T-helper 22 cell (primary cell): ENCODE results near the gene NDUFAF7.
"Not testable (repeated sequence)": the region's sequence is repeated elsewhere in the genome, so short reads cannot be mapped to it uniquely, and the experiment has no call there.

Experiments used
- DNase-seq: peaks from one replicate; pipeline ENCODE4 v3.0.0-alpha.2; 2020; ENCODE audit warnings: low read depth

Gene NDUFAF7, protein sequence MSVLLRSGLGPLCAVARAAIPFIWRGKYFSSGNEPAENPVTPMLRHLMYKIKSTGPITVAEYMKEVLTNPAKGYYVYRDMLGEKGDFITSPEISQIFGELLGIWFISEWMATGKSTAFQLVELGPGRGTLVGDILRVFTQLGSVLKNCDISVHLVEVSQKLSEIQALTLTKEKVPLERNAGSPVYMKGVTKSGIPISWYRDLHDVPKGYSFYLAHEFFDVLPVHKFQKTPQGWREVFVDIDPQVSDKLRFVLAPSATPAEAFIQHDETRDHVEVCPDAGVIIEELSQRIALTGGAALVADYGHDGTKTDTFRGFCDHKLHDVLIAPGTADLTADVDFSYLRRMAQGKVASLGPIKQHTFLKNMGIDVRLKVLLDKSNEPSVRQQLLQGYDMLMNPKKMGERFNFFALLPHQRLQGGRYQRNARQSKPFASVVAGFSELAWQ

DNA sequence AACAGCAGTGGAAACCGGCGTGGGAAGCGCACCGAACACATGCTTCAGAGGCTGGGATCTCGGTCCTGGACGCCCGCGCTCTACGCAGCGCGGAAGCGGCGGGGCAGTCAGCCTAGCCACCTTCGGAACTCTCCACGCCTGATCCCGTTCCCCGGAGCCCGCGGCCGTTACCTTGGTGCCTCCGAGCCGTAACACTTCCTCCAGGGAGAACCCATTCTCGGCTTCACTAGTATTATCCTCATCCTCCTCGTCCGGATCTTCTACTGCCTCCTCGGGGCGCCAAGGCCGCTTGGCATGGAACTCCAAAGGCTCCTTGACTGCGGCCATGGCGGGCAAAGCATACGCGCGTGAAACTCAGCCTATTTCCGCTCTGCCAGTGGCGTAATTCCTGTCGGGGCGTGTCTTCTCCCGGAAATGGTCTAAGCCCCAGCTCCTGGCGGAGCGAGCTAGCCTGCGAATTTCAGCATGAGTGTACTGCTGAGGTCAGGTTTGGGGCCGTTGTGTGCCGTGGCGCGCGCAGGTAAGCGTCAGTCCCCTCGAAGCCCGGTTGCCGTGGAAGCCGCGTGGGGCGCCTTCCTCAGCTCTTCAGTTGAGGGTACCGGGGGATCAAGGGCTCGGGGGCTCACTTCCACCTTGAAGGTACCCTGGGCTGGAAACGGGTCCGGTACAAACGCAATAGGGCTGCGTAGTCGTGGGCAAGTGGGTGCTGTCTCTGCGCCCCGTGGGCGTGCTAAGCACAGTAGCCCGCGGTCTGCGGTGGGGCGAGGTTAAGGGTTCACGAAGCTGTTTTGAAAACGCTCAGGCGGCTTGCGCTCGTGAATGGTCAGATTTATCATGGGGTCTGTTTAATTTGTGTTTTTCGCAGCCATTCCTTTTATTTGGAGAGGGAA, at the start of gene NDUFAF7, which contains the start of gene CEBPZ:
Gene NDUFAF7 (plus strand): TSS at position 418 of the 890 bp plus-strand sequence. CDS start 48 bp downstream, at position 466.
Gene CEBPZ (minus strand): TSS at position 356 of the 890 bp plus-strand sequence. CDS start 29 bp downstream, at position 327.
- DNase-seq: peak; percentile 83

DNA sequence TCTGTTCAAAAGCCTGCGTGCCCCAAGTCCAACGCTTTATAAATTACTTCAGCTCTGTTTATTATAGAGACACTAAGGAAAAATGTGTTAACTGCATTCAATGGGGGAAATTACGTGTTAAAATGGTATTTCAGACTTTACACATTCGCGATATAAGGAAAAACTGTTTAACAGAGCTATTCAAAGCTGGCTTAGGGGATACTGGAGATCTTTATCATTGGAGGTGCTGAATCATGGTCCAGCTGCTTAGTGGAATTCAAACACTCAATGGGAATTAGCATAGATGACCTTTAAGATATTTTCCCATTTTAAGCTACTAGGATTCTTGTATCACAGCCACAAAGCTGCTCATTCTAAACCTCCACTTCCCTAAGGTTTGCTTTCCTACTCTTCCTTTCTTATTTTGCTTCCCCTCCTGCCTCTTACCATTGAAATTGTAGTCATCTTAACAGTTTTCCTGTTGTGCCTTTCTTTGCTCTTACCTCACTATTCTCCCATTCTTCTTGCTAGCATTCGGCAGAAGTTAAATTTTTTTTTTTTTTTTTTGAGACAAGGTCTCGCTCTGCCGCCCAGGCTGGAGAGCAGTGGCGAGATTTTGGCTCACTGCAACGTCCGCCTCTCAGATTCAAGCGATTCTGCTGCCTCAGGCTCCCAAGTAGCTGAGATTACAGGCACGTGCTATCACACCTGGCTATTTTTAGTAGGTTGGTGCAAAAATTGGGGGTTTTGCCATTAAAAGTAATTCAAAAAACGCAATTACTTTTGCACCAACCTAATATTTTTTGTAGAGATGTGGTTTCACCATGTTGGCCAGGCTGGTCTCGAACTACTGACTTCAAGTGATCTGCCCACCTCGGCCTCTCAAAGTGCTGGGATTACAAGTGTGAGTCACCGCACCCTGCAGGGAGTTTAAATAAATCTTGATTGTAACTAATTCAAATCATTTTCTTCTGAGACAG, 49.5 kb upstream of the NDUFAF7 start:
- no peak for DNase-seq

DNA sequence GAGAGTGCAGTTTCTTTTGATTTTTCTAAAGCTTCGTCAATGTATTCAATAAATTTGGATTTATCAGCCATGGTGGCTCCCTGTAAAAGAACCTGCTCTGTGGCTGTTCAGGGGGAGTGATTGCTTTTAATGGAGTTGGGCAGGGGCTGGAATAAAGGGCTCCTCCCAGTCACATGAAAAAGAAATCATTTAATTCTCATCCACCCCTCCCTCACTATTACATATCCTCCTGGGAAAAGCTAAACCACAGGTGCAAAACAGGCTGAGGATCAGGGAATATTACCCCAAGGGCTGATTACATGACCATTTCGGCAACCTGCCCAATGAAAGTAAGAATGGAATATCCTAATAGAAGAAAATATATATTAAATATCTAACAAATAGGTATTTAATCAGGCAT, 42.9 kb upstream of the NDUFAF7 start, which contains the start of gene SULT6B1:
Gene SULT6B1 (minus strand): TSS at position 101 of the 400 bp plus-strand sequence. CDS start 30 bp downstream, at position 71.
- no peak for DNase-seq

DNA sequence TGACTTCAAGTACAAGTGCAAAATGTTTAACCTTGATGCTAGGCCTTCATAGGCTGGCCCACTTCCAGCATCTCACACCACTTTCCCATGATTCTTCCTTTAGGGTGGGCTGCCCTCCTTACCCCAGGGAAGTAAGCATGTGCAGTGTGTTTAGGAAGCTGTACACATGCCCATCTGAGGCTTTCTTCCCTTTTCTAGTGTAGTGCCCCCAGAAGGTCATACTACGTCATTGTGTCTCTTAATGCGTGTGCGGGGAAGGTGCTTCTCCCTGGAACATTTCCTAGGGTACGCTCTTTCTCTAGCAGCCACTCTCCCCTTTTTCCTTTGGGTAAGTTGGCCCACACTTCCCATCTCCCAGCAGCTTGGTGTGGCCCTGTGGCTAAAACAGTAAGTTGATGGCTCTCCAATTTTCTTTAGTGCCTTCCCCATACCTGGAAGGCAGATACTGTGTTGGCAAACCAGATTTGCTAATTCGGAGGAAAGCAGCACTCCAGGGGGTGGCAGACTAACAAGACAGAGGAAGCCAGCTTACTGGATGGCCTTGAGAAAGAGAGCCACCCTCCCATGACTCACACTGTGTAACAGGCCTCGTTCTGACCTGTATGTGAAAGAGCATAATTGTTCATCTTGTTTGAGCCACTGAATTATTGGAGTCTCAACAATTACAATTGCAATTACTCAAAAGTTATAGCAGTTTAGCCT, 41.9 kb upstream of the NDUFAF7 start:
- DNase-seq: no peak

DNA sequence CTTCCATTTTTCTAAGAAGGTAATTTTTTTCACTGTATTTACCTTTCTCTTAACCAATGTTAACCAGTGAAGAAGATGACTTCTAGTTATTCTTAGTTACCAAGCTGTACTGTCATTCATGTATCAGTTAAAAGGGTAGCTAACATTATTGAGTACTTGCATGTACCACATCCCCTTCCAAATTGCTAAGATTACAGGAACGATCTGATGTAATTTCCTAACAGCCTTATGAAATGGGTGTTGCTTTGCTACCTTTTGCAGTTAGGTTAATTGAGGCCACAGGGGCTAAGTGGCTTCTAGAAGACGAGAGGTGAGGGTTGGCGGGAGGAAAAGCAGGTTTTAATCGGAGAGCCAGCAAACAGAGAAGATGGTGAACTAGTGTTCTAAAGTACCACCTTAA, 41.2 kb upstream of the NDUFAF7 start:
- no peak for DNase-seq

DNA sequence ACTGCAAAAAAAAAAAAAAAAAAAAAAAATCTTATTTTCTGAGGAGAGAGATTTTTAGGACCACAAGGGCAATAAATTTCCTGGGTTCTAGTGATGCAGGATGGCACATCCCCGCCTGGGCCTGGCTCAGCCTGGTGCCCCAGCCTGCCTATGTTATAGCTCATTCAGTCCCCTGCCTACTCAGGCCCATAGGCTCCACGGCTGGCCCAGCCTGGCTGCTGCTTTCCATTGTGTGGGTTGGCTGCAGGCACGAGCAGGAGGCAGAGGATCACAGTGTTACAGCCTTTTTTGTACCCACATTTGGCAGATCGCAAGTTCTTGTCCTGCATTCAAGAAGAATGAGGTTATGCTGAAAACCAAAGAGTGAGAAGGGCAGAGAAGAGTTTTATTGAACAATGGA, 40.2 kb upstream of the NDUFAF7 start:
- no peak for DNase-seq

DNA sequence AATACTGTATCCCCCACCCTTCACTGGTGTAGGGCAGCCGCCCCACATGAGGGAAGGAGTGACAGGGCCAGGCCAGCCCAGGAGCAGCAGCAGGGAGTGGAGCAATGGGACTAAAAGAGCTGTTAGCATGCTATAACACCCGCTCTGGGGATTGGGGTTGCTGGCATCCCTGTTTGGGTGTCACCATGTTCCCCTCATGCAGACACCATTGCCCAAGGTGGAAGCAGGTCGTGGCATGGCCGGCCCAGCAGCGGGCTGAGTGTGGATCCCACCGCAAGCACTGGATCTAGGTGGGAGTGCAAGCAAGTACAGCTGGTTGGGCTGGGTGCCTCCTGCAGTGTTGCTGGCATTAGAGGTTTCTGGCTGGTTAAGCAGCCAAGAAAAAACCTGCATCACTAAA, 39.7 kb upstream of the NDUFAF7 start:
- no peak for DNase-seq

DNA sequence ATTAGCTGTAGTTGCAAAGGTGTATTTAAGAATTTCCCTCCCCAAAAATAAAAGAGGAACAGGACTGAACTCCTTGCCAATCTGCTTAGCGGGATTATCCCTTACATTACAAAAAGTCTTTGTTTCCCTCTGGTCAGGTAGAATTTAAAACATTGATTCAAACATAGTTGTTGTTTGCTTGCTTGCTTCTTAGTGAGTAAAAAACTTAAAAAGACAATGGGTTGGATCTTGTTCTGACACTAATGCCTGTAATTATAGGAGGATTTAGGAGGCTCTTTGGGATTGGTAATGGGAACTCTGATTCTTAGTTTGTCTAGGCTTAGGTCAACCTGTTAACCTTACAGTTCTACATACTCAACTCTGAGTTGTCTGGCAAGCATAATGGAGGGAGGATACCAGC, 38.9 kb upstream of the NDUFAF7 start:
- no peak for DNase-seq

DNA sequence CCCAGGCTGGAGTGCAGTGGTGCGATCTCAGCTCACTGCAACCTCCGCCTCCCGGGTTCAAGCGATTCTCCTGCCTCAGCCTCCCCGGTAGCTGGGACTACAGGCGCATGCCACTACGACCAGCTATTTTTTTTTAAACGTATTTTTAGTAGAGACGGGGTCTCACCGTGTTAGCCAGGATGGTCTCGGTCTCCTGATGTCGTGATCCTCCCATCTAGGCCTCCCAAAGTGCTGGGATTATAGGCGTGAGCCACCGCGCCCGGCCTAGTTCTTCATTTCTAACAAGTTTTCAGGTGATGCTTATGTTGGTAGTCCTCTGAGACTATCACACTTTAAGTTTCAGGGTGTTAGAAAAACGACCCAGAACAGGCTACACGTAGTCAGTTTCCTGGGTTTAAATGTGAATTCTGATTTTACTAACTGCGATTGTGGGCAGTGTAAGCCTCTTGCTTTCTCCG, 35.6 kb upstream of the NDUFAF7 start:
- not testable (repeated sequence) for DNase-seq

DNA sequence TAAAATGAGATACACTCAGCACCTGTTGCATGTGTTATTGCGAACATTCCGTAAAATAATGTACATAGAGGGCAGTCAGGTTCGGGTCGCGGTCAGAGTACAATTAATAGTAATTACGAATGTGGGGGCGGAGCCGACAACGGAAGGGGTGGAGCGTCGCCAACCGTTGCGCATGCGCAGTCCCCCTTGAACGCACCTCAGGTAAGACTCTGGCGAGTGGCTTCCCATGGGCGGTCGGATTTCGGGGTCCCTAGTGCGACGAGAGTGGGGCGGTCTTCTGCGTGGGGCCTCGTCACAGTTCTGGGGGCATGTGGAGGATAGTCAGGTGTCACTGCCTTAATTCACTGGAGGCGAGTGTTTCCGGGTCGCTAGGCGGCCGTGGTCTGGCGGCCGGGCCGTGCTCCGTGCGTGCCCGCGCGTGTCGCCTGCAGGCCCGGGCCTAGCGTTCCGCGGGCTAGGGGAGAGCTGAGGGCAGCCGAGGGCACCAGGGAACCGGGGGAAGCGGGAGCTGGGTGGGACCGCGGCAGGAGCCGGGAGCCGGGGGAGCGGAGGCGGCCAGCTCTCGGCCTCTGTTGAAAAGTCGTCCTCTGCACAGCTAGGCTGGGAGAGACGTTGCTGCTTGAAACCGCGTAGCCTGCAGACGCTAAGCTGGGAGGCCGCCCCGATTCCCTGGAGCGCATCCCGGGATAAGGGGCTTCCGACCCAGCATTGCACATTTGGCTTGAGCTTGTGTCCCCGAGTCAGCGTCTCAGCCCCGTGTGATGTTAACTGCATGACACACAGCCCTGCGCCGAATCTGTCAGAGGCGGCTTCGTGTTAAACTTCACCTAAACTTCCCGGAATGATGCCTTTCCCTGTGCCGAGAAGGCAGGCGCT, 34.9 kb upstream of the NDUFAF7 start, which contains the start of gene CEBPZOS:
Gene CEBPZOS (plus strand): TSS at position 177 of the 876 bp plus-strand sequence. CDS start 3,209 bp downstream, outside the sequence.
- peak; percentile 82 for DNase-seq

DNA sequence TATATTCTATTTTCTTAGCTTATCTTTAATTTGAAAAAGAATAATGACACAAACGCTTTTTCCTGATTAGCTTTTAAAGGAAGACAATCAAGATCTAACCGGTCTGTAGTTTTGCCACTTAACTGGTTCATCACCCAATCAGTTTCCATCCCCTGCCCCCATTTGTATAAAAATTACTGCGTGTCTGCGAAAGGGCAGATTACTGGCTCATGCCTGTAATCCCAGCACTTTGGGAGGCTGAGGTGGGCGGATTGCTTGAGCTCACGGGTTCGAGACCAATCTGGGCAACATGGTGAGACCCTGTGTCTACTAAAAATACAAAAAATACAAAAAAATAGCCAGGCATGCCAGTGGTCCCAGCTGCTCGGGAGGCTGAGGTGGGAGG, 32.8 kb upstream of the NDUFAF7 start:
- DNase-seq: no peak

DNA sequence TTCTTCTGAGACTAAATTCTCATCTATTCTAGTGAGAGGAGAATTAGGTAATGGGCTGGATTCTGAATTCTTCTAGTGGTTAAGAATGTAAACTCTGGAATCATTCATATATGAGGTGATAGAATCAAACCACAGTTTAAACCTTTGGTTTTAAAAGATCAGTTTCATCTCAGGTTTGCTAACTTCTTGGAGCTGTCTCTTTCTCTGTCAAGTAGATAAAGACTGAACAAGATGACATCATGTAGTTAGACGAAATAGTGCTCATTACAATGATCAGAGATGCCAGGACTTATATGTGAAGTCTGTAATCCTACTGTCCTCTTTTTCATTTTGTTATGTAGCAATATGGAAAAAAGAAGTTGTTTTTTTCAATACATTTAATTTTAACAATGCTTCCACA, 30.2 kb upstream of the NDUFAF7 start:
- no peak for DNase-seq

DNA sequence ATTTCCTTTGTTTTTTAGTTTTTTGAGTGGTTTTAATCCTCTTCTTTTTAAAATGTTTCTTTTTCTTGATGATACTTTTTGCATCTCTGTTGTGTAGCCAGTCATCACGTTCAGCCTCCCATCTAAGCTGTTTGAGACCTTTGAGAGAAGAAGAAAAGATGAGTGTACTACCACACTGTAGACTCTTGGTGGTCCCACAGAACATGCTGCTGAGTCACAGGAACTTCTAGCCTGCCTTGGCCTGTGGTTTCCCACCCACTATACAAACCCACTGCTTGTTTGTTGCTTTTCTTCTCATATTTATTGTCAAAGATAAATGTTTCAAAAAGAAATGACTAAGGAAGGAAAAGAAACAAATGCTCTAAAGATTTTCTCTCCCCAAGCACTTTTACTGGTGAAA, 29.7 kb upstream of the NDUFAF7 start:
- DNase-seq: no peak

DNA sequence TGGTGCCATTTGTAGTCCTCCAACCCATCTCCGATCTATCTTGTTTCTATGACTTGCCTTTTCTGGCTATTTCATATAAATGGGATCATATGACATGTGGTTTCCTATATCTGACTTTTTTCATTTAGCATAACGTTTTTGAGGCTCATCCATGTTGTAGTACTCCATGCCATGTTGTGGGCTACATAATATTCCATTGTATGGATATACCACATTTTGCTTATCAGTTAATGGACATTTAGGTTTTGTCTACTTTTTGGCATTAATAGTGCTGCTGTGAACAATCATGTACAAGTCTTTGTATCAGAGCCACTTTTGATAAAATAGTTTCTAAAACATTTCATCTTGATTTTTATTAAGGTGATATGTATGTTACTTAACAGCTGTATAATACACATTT, 27.8 kb upstream of the NDUFAF7 start:
- no peak for DNase-seq

DNA sequence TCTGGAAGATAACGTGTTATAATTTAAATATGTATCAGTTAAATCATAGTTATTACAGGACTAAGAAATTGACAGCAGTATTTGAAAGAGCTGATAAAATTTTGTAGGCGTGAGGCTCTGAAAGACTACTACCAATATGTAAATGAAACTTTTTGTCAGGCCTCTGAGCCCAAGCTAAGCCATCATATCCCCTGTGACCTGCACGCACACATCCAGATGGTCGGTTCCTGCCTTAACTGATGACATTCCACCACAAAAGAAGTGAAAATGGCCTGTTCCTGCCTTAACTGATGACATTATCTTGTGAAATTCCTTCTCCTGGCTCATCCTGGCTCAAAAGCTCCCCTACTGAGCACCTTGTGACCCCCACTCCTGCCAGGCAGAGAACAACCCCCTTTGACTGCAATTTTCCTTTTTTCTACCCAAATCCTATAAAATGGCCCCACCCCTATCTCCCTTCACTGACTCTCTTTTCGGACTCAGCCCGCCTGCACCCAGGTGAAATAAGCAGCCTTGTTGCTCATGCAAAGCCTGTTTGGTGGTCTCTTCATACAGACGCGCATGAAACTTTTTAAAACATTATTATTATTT, 26.3 kb upstream of the NDUFAF7 start:
- not testable (repeated sequence) for DNase-seq

DNA sequence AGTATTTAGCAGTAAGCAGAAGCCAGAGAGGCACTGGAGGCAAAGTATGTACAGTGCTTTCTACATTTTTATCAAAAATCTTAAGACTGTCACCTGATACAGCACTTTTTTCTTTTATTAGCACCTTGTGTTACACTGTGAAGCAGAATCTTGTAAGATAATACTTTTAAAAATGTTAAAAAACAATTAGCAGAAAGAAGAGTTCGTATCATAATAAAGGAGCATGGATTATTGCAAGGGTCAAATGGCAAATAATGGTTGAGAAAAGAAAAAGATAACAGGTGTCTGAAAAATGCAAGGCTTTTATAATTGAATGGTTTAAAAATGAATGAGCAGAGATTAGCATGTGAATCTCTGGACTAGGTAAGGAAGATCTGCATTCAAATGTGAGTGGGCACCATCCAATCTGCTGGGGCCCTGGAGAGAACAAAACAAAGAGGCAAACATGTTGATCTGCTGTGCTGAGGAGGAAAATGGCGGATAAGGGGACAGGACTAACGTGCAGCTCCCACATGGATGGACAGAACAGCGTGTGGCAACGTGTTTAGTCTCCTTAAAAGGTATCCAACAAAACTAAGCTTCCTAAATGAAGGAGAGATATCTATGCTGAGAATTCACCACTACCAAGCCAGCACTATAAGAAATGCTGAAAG, 25.6 kb upstream of the NDUFAF7 start:
- DNase-seq: no peak

DNA sequence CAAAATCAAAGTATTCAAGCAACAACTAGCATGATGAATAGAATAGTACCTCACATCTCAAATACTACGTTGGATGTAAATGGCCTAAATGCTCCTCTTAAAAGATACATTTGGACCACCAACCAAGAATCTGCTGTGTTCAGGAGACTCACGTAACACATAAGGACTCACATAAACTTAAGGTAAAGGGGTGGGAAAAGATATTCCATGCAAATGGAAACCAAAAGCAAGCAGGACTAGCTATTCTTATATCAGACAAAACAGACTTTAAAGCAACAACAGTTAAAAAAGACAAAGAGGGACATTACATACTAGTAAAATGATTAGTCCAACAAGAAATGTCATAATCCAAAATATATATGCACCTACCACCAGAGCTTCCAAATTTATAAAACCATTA, 24.7 kb upstream of the NDUFAF7 start:
- not testable (repeated sequence) for DNase-seq

DNA sequence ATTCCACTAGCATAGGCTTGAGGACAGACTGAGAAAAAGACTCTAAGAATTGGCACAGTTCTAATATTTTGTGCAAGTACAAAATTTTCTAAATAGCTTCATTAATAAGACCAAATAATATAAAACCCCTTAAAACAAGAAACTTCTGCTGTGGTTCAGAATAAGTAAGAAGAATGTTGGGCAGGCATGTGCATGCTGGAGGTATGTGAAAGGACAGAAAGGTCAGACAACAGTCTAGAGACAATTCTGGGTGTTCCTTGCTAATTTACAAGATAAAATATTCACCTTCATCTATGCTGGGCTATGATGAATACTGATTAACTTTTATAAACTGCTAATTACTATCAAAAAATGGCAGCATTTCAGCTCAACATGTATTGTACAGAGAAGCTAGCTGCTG, 20.2 kb upstream of the NDUFAF7 start:
- no peak for DNase-seq

DNA sequence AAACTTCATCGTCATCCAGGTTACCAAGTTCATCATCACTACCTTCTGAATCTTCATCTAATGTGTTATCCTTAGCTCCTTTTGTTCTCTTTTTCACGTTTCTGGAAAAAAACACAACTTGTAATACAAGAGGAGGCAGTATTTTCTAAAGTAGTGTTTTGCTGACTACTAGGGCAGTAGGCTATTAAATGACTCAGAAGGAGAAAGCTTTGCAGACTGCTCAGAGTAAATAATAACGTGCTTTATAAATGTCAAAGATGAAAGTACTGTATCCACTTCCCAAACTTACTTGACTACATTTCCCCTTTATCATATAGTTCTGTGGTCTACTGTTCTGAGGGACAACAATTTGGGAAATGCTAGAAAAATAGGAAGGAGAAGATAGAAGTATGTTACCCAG, 19.5 kb upstream of the NDUFAF7 start:
- no peak for DNase-seq
